GM18909 (cell line): ENCODE data around the gene LYAR.
A peak's percentile ranks its signal among the peaks of the same experiment; 100 is the strongest.

Source experiments
- ATAC-seq: cut with Tn5 transposase; IDR thresholded peaks from one replicate; pipeline ENCODE4 v1.9.1; 2021; ENCODE audit warnings: mild to moderate bottlenecking; ENCODE audit not compliant: unreplicated experiment, poor library complexity

LYAR gene, protein sequence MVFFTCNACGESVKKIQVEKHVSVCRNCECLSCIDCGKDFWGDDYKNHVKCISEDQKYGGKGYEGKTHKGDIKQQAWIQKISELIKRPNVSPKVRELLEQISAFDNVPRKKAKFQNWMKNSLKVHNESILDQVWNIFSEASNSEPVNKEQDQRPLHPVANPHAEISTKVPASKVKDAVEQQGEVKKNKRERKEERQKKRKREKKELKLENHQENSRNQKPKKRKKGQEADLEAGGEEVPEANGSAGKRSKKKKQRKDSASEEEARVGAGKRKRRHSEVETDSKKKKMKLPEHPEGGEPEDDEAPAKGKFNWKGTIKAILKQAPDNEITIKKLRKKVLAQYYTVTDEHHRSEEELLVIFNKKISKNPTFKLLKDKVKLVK

DNA sequence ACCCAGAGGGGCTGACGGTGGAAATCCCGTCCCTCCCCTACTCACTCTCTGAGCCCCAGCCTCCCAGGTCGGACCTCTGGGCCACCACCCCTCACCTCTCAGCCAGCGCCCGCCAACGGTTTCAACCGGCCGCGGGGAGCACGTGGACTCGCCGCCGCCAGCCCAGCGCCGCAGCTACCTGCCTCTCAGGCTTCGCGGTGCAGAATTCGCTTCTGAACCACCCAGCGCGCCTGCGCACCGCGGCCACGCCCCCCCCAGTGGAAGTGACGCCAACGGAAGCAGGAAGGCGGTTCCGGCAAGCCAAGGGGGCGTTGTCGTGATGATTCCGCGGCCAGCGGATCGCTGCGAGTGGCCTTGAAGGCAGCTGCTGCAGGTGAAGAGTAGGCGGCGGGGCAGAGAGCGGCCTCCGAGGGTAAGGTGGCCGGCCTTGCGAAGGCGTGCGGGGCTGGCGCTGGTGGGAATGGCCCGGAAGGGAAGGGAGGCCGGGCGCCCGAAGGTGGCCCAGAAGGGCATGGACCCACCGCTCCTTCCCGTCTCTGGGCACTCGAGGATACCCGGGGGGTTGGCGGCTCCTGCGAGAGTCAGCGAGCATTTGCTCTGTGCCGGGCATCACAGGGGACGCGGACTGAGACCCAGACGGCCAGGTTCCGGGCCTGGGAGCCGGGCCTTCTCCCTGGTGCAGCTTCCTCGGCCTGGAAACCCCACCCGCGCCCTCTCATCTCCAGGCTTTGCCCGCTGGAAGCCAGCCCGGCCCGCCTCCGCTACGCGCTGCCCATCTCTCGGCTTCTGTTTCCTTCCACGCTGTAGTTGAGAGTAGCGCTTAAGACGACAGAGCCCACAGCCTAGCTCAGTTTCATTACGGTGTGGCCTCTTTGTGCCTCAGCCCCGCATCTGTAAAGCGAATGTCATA, at the start of gene LYAR, which contains the start of gene ZBTB49:
Gene LYAR, minus strand, starts transcription at position 214 of the 910 bp plus-strand sequence. CDS start 6,412 bp downstream, outside the sequence.
Gene ZBTB49, plus strand, starts transcription at position 311 of the 910 bp plus-strand sequence. CDS start 9,695 bp downstream, outside the sequence.
- peak; percentile 82 for ATAC-seq

DNA sequence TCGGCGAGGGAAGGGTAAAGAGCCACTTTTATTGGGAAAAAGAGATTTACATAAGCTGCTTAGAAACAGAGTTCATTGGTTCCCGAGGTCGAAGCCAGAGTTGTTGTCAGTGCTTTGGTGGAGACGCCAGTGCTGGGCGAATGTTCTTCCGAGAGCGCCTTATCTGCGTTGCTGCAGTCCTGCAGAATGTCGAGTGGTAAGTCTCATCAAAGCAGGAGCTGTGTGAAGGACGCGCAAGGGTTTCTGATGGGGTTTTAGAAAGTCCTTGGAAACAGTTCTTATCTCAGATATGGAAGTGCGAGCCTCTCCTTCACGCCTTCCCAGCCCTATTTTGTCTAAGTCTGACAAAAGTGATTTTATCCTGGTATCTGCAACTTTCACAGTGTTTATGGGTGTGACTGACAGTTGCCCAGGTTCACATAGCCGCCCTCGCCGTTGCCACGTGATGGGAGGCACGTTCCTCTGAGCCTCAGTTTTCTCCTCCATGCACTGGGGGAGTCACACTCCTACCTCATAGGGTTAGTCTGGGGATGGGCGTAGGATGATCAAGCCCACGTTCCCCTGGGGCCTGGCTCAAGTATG, 49.6 kb upstream of the LYAR start:
- no peak for ATAC-seq

DNA sequence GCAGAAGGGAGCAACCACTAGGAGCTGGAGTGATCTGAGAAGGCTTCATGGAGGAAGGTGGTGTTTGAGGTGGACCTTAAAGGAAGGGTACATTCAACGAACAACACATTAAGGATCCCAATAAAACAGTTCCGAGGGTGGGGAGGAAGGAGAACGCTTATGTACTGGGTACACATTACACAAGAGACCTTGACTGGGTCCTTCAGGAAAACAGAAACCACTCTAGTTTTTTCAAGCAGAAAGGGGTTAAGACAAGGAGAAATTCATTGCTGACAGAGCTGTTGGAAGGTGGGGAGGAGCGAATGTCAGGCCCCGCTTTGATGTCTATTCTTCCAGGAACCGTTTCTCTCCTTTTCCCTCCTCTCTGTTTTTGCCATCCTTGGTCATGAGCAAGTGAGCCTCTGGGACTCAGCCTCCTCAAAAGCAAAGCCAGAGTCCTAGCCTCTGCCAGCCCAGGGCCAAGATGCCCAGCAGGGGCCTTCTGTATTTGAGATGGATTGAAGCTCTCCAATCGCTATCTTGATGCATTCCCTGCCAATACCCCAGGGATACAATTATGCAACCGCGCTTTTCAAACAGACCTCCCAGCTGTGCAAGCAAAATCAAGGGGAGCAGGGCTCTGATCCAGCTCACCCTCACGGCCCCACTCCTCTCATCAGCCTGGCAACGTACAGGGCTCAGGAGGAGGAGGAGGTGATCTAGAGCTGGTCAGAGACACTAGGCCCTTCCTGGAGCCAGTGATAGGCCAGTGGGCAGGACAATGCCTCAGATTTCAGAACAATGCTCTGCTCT, 48.5 kb upstream of the LYAR start:
- ATAC-seq, result no peak

DNA sequence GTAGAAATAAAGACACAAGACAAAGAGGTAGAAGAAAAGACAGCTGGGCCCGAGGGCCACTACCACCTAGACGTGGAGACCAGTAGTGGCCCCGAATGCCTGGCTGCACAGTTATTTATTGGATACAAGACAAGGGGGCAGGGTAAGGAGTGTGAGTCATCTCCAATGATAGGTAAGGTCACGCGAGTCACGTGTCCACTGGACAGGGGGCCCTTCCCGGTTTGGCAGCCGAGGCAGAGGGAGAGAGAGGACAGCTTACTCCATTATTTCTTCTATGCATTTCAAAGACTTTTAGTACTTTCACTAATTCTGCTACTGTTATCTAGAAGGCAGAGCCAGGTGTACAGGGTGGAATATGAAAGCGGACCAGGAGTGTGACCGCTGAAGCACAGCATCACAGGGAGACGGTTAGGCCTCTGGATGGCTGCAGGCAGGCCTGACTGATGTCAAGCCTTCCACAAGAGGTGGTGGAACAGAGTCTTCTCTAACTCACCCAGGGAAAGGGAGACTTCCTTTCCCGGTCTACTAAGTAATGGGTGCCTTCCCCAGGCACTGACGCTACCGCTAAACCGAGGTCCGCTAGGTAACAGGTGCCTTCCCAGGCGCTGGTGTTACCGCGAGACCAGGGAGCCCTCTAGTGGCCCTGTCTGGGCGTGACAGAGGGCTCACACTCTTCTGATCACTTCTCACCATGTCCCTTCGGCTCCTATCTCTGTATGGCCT, 45.0 kb upstream of the LYAR start:
- no peak for ATAC-seq

DNA sequence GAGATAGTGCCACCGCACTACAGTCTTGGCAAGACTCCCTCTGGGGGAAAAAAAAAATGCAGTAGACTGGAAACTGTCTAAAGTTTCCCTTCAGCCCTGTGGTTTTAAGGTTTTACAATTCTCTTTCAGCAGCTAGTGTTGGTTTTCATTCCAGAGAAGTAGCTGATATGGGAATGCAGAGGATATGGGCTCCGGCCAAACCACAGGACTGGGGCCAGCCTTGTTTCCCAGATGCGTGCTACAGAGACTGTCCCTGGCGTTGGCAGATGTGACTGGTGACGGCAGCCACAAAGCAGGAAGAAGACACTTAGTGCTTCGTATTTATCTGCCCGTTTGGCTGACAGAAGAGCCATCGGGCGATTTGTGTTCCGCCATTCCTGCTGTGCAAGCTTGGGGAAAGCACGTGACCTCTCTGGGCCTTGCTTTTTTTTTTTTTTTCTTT, 43.3 kb upstream of the LYAR start:
- no peak for ATAC-seq

DNA sequence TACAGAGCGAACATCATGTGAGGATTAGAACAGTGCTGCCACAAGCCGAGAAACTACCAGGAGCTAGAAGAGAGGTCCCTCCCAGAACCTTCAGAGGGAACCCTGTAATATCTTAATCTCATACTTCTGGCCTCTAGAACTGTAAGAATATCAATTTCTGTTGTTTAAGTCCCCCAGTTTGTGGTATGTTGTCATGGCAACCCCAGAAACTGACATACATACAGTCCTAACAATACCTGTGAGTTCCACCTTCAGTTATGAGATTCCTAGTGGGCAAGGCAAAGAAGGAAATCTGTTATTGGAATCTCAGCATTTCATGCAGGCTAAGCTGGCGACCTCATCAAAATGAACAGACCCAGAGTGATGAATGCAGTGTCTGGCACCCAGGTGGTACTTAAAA, 42.6 kb upstream of the LYAR start:
- ATAC-seq, result no peak

DNA sequence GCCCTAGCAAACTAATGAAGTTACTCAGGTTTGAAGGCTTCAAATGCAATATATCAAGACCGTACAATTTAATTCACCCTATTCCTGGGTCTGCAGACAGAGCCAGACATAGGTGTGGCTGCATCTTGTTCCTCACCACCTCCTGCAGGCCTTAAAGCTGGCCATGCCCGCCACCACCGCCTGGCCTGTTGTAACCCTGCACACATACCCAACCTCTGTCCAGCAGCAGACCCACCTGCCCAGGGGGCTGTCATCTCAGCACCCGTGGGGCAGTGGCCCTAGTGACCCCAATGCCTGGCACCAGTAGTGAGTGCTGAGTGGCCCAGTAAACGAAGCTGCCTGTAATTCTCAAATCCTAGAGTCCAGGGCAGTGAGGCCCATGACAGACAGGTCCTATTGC, 40.8 kb upstream of the LYAR start:
- no peak for ATAC-seq

DNA sequence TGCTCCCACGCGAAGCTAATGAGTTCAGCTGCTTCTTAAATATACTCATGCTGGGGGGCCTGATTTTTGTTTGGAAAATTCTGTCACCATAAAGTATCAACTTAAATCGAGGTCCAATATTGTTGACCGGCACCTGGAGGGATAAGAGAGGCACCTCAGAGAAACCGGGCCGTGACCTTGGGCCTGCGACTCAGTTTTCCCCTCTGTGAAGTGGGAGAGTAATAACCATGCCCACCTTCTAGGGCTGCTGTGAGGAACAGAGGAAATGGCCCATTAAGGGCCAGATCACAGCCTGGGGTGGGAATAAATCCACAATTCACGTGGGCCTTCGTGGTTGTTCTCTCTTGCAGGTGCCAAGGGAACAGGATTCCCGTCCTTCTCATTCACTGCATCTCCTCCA, 39.5 kb upstream of the LYAR start:
- ATAC-seq, result no peak

DNA sequence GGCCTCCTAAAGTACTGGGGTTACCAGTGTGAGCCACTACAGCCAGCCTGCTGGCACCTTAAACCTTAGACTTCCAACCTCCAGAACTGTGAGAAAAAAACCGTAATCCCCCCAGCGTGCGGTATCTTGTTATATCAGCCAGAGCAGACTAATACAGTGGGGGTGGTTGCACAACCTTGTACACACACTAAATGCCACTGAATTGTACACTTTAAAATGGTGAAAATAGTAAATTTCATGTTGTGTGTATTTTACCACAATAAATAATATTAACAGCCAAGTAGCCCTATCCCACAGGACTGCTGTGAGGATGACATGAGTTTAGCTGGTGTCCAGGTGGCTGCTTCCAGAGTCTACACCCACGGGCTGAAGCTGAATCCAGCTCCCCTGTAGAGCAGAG, 38.9 kb upstream of the LYAR start:
- no peak for ATAC-seq

DNA sequence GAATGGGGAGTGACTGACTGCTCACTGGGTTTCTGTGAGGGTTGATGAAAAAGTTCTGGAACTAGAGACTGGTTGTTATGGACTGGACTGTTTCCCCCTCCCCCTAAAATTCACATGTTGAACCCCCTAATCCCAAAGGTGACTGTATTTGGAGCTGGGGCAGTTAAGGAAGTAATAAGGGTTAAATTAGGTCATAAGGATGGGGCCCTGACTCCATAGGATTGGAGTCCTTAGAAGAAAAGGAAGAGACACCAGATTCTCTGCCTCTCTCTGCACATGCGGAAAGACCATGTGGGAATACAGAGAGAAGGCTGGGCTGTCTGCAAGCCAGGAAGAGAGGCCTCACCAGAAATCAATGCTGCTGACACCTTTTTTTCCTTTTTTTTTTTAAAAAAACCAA, 38.3 kb upstream of the LYAR start:
- no peak for ATAC-seq

DNA sequence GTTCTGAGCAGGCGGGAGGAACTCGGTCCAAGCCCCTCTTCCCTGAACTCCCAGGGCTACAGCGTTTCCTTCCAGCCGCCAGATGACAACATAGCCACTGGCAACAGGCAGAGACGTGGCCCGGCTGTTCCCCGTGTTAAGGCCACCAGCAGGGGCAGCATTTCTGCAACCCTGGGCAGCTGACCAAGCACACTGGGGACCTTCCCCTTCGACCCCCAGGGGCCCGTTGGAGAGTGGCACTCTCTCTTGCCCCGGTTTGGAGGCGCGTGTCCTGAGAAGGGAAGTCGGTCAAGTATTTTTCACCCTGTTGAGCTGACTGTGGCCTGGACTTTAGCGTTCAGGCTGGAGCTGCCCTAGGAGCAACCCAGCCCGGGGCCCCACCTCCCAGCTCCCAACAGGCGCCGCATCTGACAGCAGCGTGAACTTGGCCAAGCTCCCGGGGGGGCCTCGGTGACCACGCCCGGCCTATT, 37.7 kb upstream of the LYAR start:
- no peak for ATAC-seq

DNA sequence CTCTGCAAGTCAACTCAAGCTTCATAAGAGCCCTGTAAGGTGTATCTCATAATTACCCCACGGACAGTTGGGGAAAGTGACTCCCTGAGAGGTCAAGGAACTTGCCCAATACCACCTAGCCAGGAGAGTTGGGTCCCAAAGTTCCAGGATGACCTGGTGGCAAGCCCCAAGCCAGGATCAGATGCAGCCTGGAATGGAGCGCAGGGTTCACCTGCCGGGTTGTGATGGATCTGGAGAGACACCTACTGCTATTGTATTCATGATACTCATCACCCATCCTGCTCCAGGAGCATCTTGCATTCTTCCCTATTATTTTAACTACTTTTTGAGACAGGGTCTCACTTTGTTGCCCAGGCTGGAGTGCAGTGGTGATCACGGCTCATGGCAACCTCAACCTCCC, 36.2 kb upstream of the LYAR start:
- ATAC-seq, result no peak

DNA sequence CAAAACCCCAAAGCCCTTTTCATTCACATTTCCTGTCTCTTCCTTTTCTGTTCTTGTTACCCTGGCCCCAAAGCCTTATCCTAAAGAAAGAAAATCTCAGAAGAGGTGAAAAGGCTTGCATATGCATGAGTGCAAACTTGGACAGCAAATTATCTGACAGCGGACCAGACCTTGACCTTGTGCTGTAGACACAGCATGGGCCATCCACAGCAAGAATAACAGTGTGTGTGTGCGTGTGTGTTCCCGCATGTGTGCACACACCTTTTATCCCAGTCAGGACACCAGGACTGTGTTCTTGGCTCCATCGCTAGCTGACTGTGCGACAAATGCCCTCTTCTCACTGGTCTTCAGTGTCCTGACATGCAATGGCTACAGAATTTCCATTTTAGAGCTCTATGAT, 35.4 kb upstream of the LYAR start:
- no peak for ATAC-seq

DNA sequence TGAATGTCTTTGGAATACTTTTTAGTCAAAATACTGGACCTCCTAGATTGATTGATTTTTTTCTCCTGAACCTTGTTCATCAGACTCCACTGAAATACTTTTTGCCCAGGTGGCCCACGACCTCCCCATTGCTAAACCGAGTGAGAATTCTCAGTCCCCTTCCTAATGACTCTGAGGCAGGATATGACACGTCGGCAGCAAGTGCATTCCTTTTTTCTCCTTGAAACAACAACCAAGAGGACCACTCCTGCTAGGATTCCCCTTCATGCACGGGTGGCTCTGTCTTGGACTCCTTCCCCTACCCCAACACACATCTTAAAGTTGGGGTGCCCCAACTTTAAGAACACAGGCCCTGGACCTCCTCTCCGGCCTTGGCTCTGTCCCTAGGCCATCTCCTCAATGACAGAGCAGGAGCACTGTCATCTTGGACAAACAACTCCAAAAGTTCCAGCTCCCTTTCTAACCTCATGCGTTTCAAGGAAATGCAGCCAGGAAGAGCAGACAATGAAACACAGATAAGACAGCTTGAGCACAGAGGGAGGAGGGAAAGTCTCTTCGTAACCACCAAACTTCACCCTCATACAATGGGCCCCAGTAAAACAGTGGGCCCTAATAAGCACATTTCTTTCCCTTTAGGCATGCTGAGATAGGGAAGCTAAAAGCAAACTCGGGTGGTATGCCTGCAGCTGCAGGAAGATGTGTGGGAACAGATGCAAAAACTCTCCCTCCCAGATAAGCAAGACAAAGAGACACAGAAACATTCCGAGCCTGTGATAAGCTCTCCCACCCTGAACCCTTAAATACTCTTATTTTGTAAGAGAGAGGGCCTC, 34.0 kb upstream of the LYAR start:
- ATAC-seq, result no peak

DNA sequence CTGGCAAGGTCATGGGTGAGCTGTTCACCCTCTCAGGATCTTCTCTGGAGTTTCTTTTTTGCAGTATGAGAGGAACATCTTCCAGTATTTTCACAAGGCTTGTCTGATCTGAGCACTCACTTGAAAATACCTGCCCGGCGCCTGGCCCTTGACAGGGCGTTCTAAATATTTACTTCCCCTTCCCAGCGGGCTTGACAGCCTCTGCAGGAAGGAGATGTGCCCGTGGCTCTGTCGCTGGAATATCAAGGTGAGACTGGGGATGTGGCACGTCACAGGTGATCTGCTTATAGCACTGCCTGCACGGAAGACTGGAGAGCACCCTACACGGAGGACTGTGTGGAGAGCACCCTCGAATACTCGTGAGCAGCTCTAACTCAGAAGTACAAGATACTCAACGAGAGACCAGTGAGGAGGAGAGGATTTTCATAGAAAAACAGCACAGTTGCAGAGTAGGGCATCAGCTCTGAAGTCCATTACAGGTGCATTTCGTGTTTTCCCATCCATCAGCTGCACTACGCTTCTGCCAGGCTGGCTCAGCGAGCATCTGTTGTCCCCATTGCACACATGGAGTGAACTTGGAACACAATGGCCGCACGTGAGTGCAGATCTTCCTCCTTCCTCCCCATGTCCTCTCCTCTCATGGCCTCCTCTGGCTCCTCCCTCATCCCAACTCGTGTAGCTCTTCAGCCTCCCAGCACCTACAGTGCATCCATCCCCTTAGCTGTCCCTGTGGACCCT, 32.2 kb upstream of the LYAR start:
- ATAC-seq, result no peak

DNA sequence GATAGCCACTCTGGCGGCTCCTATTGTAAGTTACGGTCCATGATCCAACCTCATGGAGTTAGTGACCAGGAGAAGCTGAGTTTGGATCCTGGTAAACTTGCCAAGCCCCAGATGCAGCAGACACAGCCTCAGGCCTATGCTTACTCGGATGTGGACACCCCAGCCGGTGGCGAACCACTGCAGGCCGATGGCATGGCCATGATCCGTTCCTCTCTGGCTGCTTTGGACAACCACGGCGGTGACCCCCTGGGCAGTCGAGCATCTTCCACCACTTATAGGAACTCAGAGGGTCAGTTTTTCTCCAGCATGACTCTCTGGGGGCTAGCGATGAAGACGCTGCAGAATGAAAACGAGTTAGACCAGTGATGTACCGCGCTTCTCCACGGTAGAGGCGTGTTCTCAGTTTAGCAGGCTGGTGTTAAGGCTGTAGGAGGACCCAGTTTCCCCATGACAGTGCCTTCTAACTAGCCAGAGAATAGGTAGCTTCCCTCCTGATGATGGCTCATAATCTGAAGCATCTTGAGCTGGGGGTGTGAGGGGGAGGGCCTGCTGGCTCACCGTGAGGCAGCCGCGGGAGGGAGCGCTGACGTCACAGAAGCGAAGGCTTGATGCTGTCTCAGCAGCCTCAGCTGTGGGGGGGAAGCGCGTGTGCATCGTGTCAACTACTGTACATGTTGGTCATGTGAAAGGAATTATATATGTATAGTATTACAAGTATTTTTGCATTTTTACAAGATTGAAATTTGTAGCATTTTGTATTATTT, 31.2 kb upstream of the LYAR start:
- ATAC-seq, result no peak

DNA sequence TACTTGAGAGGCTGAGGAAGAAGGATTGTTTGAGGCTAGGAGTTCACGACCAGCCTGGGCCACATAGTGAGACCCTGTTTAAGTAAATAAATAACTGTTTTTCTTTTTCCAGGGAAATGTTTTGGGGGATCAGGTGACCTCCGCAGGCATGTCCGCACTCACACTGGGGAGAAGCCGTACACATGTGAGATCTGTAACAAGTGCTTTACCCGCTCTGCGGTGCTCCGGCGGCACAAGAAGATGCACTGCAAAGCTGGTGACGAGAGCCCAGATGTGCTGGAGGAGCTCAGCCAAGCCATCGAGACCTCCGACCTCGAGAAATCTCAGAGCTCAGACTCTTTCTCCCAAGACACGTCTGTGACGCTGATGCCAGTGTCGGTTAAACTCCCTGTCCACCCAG, 30.6 kb upstream of the LYAR start:
- ATAC-seq, result no peak
